HG03025 (cell line): Measurements from ENCODE around the gene AKR1B15.
"Not testable (repeated sequence)": the region's sequence is repeated elsewhere in the genome, so short reads cannot be mapped to it uniquely, and the experiment has no call there.

Experiments
- ATAC-seq: cut with Tn5 transposase; IDR thresholded peaks from one replicate; pipeline ENCODE4 v1.9.1; 2021; ENCODE audit warnings: mild to moderate bottlenecking, moderate library complexity; ENCODE audit not compliant: unreplicated experiment, low FRiP score

Gene AKR1B15

DNA sequence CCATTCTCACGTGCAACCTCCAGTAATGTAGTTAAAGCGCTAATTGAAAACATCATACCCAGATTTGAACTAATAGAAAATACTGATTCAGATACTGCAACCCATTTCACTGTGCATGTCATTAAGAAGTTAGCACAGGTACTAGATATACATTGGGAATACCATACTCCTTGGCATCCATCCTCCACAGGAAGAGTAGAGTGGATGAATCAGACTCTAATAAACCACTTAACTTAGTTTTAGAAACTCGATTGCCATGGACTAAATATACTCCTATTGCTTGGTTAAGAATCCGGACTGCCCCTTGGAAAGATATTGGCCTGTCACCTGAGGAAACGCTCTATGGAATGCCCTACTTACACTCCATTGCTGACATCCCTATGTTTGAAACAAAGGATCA, 9.5 kb downstream of the AKR1B15 start:
- ATAC-seq: no peak

DNA sequence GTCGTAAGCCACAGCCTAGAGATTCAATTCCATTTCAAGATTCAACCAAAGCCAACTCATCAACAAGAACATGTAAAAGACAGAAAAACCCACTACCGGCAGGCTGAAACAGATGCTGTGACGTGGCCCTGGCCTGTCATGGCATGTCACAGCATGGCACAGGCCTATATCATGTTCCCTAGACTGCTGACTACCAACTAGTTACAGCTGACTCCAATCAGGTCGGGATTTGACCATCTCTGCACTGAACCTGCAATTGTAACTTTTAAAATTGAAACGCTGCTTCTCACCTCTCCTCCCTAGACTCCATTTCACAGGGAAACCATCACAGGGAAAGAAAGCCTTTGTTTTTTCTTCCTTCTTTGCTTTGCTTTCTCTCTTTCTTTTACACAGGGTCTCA, 12.7 kb downstream of the AKR1B15 start:
- not testable (repeated sequence) for ATAC-seq

DNA sequence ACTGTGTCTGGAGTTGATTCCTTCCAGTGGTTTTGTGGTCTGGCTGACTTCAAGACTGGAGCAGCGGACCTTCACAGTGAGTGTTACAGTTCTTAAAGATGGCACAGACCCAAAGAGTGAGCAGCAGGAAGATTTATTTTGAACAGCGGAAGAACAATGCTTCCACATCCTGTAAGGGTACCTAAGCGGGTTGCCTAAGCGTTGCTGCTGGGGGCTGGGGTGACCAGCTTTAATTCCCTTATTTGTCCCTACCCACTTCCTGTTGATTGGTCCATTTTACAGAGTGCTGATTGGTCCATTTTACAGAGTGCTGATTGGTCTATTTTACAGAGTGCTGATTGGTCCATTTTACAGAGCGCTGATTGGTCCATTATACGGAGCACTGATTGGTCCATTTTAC, 13.2 kb downstream of the AKR1B15 start:
- no peak for ATAC-seq

DNA sequence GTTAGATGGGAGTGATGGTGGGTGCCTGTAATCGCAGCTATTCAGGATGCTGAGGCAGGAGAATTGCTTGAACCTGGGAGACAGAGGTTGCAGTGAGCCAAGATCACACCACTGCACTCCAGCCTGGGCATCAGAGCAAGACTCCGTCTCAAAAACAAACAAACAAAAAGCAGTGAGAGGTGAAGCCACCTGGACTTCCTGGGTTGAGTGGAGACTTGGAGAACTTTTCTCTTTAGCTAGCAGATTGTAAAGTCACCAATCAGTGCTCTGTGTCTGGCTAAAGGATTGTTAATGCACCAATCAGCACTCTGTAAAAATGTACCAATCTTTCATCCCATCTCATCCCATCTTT, 14.5 kb downstream of the AKR1B15 start:
- not testable (repeated sequence) for ATAC-seq

DNA sequence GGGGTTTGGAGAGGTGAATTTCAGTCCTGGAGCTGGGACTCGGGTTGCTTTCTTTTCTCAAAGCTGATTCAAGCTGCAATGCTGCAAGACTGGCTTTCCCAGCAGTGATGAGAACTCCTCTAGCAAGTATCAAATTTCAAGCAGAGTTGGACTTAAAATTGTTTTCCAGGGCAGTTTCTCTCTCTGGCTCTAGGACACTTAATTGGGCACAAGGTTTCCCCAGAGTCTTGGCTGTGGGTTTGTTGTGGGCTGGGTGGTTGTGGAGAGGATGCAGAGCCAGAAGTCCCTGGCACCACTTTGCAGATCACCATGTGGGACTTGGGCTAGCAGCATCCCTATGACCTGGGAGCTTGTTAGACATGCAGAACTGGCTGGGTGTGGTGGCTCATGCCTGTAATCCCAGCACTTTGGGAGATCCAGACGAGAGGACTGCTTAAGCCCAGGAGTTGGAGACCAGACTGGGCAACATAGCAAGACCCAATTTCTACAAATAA, 16.8 kb downstream of the AKR1B15 start:
- no peak for ATAC-seq

DNA sequence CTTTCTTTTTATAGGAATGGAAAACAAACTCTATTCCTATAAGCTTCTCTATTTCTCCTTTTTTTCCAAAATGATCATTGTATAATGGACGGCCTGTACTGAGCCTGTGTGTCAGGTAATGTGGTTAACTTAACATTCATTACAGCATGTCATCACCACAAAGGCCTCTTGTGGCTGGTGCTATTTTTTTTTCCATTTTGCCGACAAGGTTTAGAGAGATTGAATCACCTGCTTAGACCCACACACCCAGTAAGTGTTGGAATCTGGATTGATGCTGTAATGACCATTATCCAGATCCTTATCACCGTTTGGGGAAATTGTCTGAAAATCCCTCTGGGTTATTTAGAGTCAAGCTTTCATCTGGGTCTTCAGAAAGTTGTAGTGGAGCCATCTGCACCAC, 18.5 kb downstream of the AKR1B15 start:
- no peak for ATAC-seq

DNA sequence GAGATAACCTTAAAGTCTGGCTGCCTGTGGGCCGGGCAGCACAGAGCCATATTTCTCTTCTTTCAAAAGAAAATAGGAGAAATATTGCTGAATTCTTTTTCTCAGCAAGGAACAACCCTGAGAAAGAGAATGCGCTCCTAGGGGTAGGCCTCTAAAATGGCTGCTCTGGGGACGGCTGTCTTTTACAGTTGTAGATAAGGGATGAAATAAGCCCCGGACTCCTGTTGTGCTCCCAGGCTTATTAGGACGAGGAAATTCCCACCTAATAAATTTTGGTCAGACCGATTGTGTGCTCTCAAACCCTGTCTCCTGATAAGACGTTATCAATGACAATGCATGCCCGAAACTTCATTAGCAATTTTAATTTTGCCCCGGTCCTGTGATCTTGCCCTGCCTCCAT, 21.1 kb downstream of the AKR1B15 start:
- not testable (repeated sequence) for ATAC-seq

DNA sequence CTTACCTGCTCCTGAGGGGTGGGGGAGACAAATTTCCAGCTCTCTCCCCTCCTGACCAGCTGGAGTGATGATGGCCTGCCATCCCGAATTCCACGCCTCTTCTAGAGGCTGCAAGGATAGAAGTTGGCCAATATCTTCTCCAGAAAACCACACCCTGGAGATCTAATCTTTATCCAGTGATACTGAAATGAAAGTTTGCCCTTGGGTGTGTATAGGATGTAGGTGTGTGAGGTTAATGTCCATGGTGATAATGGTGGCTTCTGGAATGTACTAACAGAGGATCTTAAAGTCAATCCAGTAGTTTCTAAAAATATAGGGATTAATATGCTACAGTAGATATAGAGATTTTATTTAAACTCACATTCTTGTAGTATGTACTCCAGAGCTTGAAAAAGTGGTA, 22.2 kb downstream of the AKR1B15 start:
- ATAC-seq: no peak

DNA sequence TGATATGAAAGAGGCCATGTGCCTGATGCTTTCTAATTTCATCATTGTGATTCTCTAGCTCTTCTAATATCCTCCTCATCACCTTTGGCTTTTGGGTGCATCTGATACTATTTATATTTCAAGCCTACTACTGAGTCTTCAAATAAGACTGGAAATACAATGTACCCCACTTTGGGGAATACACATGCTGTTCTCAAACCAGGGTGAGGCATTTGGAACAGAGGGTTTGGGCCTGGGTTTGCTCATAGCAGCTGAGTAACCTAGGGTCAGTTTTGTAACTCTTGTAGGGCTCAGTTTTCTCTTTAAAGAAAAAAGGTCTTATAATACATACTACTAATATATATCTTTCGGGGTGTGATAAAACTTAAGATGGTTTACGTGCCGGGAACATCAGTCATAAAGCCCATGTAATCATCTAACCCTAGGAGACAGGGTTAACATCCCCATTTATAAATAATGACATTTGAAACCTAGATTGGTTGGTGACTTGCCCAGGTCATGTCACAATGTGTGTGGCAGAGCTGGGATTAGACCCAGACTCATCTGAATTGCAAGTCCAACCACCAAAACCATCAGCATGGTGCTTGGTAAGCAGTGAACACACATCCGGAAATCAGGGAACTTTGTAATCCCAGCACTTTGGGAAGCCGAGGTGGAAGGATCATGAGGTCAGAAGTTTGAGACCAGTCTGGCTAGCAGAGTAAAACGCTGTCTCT, 23.0 kb downstream of the AKR1B15 start:
- no peak for ATAC-seq

DNA sequence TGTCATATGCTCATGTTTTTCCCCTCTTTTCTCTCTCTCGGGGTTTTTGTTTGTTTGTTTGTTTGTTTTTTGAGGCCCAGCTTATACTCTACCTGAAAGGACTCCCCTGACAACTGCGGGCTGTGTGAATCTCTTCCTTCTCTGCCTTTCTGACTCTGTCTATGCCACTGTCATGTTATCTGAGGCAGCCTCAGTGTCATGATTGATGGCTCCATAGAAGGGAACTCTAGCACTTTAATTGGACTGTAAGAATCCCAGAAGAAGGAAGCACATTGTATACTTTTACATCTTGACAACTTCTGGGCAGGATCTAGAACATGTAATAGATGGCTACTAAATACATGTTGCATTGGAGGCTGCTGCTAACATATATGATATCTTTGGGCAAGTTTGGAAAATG, 25.4 kb downstream of the AKR1B15 start:
- ATAC-seq: no peak

DNA sequence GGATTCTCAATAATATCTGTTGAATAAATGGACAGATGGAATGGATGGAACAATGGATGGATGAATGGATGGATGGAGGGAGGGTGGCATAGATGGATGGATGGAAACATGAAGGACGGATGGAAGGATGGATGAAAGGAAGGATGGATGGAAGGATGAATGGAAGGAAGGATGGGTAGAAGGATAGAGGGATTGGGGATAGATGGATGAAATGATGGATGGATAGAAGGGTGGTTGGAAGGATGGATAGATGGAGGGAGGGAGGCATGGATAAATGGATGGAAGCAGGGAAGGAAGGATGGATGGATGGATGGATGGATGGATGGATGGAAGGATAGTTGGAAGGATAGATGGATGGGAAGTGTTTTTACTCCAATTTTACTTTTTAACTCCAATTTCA, 35.4 kb downstream of the AKR1B15 start:
- no peak for ATAC-seq

DNA sequence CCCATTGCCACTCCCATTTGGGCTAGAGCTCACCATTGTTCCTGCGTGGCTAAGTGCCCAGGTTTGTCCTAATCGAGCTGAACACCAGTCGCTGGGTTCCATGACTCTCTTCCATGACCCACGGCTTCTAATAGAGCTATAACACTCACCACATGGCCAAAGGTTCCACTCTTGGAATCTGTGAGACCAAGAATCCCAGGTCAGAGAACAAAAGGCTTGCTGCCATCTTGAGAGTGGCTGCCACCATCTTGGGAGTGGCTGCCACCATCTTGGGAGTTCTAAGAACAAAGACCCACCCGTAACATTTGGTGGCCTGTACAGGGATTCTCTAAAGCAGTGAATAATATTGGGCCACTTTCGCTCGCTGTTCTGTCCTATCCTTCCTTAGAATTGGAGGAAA, 37.0 kb downstream of the AKR1B15 start:
- no peak for ATAC-seq

DNA sequence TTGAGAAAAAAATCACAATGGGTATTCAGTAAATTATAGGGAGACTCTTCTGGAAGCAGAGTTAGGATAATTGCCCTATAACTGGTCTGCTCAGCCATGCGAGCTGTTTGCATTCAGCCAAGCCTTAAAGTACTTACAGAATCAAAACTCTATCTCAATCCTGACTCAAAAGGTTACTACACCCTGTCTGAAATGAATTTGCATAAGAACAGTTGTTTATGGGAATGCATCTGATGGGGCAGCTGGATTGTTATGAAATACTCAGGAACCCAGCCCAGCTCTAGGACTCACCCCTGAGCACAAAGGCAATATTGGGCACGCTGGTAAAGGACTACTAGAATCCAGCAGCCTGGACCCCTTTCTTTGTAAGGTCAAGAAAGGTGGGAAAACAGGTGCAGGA, 38.8 kb downstream of the AKR1B15 start:
- ATAC-seq: no peak

DNA sequence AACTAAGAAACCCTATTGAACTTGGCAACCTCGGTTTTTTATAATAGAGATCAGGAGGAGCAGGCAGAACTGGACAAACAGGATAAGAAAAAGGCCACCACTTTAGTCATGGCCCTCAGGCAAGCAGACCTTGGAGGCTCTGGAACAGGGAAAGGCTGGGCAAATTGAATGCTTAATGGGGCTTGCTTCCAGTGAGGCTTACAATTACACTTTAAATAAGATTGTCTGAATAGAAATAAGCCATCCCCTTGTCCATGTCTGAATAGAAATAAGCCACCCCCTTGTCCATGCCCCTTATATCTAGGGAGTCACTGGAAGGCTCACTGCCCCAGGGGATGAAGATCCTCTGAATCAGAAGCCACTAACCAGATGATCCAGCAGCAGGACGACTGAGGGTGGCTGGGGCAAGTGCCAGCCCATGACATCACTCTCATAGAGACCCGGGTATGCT, 40.6 kb downstream of the AKR1B15 start:
- no peak for ATAC-seq

DNA sequence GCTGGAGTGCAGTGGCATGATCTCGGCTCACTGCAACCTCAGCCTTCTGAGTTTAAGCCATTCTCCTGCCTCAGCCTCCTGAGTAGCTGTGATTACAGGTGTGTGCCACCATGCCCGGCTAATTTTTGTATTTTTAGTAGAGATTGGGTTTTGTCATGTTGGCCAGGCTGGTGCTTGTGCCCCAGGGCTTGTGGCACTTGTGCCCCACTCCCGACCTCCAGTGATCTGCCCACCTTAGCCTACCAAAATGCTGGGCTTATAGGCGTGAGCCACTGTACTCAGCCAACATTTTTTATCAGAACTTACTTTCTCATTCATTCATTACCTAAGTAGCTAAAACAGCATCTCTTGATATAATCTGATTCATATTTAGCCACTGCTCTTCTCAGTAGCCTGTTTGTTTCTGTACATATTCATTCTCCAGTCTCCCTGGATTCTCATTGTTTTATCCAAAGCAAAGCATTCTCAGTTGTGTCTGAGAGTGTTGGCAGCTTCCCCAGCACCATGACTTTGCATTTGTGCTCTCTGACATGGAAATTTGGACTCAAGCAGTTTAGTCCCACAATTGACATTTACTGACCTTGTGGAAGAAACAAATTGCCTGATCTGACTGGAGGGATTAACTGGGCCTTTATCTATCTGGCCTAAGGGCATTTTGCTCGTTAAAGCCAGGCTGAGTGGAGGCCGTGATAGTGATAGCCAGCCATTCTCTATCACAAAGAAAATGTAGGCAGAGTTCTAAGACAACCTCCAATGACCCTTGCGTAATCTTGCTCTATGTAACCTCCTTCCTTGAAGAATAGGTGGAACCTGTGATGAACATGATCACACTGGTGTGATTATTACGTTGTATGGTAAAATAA, 44.9 kb downstream of the AKR1B15 start:
- ATAC-seq: no peak

DNA sequence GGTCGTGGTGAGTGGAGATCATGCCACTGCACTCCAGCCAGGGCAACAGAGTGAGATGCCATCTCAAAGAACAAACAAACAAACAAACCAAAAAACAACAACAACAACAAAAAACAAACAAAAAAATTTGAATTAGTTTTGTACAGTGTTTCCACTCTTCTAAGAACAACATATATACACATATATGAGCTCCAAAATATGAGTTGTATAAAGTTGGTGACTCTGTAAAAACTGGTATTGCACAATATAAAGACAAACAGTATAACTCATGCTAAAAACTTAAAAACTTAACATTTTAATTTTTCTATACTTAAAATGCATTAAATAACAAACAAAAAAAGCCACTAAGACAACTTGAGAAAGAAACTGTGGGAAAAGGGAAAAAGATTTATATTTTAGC, 46.0 kb downstream of the AKR1B15 start:
- ATAC-seq: no peak

DNA sequence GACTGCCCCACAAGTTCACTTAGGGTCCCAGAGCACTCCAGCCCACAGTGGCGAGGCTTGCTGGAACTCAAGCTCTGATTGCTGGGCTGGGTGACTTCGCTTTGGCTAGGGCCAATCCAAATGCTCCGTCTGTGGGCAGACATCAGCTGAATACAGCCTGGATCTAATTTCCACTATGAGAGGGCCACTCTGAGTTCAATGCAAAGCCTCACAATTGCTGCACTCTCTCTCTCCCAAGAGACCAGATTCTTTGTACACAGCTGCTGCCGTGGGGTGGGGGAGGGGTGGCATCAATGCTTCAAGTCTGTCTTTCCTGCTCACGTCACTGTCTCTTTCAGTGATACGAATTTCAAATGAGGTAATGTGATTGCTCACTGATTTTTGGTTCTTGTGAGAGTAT, 50.5 kb downstream of the AKR1B15 start:
- no peak for ATAC-seq

DNA sequence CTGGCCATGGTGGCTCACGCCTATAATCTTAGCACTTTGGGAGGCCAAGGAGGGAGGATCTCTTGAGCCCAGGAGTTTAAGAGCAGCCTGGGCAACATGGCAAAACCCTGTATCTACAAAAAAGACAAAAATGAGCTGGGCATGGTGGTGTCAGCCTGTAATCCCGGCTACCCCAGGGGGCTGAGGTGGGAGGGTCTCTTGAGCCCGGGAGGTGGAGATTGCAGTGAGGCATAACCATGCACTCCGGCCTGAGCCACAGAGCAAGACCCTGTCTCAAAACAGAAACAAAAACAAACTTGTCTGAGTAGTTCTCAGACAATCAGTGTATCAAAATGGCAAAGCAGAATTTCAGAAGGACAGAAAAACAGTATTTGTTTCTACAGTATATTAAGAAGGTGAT, 52.5 kb downstream of the AKR1B15 start:
- ATAC-seq: no peak

DNA sequence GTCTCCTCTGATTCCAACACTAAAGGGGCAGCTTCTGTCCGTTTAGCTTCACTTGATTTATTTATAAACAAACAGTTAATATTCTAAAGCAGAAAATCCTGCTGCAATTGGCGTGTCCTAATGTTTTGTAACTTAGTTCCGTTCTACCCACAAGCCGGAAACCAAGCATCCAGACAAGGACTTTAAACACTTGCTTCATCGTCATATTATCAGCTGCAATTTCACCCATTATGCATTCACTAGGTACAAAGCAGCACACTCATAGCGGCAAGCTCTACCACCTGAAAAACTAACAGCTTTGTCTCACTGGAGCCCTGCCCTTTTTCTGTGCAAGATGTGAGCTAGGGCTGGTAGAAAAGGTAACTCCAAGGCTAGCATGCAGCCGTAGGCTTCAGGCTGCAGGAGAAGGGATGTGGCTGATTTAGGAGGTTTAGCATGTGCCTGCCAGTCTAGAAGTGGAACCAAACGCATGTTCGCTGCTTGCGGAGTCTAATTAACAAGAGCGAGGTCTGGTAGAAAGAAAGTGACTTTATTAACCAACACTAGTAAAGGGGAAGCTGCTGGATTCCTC, 54.1 kb downstream of the AKR1B15 start:
- no peak for ATAC-seq

DNA sequence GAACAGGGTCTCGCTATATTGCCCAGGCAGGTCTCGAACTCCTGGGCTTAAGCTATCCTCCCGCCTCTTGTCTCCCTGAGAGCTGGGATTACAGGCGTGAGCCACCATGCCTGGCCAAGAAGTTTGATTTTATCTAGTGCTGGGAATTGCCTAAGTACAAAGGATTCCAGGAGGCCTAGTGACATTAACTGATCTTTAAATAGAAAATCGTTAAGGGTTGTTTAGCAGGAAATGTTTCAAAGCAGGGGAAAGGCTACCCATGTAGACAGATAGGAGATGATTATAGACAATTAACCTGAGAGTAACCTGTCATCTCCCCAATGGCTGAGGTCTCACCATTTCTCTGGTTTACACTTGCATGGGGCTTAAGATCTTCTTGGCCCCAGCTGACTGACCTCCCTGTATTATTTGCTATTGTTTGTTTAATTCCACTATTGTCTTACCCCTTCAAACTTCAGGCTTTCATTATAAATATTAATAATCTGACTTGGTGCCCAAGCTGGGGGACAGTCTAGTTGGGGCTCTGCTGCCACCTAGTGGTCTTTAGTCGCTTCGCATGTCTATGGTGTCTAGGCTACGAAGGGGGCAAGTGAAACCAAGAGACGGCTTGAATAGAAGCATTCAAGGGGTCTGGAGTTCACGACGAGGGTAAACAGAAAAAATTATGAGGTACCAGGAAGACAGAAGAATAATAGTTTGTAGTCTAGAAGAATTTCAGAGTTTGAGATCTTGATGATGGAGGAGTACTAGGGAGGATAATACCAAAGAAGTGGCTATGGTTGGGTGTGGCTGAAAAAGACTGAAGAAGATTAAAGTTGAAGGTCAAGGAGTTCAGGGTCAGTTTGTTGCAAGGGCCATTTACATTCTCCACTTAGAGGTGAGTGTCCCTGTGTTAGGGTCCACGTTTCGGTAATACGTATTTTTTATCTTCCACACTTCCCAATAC, 57.3 kb downstream of the AKR1B15 start:
- no peak for ATAC-seq
